T-helper 2 cell (primary cell): ENCODE results near the gene SRPK1.

Source experiments
- DNase-seq, 5 experiments: peaks; one replicate each; pipeline versions ENCODE4 v3.0.0 to v3.0.0-alpha.2; 2012 to 2022

SRPK1 gene

GRCh38 chr6:35897486-35897885 lies 23.4 kb downstream of the SRPK1 start:
- no peak for DNase-seq

GRCh38 chr6:35897036-35897435 lies 23.9 kb downstream of the SRPK1 start:
- DNase-seq: no peak

GRCh38 chr6:35896228-35896627 lies 24.7 kb downstream of the SRPK1 start:
- no peak for DNase-seq

- no peak for DNase-seq
Observed at GRCh38 chr6:35895560-35895959, 25.3 kb downstream of the SRPK1 start.

GRCh38 chr6:35894776-35895175 lies 26.1 kb downstream of the SRPK1 start:
- DNase-seq: no peak

GRCh38 chr6:35893246-35893645 lies 27.7 kb downstream of the SRPK1 start:
- DNase-seq: no peak

DNA sequence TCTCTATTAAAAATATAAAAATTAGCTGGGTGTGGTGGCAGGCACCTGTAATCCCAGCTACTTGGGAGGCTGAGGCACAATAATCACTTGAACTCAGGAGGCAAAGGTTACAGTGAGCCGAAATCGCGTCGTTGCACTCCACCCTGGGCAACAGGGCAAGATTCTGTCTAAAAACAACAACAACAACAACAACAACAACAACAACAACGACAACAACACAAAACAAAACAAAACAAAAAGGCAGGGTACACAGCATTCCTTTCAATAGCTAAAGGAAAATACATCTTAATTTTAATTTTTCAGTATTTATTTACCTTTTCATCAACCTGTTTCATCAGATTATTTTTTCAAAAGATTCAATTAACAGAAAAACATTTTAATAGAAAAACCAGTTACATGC lies 28.4 kb downstream of the SRPK1 start:
- no peak for DNase-seq

GRCh38 chr6:35879151-35879550 lies 41.7 kb downstream of the SRPK1 start:
- no peak for DNase-seq

DNA sequence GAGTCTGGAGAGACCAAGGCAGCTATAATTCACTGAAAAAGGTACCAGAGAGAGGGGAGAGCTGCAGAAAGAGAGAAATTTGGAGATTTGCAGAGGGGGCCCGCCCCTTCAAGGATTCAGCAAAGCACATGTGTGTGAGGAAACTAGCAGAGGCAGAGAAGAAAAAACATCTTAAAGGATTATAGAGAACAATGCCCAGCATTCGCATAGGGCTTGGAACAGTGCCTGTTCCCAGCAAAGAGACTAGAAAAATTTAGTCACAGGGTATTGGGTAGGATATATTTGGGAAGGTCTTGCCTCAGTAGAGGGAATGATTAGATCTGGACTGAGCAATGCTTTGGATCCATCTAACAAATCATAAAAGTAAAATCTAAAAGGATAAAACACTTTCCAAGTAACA lies 44.0 kb downstream of the SRPK1 start:
- no peak for DNase-seq

GRCh38 chr6:35874730-35875129 lies 46.2 kb downstream of the SRPK1 start:
- DNase-seq: no peak

DNA sequence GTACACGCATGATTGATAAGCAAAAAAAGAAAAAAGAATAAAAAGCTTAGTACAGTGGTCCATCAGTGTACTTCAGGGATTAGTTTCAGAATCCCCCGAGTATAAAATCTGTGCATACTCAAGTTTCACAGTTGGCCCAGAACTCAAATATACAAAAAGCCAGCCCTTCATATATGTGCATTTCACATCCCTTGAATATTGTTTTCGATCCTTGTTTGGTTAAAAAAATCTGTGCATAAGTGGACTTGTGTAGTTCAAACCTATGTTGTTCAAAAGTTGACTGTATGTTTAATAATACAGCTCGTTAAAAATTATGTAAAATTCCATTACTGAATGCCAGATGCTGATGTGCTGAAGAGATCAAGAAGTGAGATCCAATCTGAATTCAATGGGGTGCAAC lies 61.5 kb downstream of the SRPK1 start:
- no peak for DNase-seq

GRCh38 chr6:35857853-35858252 lies 63.0 kb downstream of the SRPK1 start:
- no peak for DNase-seq

DNA sequence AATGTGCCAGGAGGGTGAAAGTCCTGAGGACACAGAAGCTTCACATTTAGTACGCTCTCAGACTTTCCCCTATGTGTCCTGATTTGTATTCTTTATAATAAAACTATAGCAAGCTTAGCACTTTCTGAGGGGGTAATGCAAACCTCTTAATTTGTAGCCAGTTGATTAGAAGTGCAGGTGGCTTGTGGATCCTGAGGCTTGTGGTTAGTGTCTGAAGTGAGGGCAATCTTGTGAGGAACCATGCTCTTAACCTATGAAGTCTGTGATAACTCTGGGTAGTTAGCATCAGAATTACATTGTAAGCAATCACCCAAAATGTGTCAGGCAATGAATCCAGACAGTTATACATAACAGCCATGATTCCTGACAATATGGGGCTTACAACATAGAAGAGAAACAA lies 64.6 kb downstream of the SRPK1 start:
- no peak for DNase-seq

DNA sequence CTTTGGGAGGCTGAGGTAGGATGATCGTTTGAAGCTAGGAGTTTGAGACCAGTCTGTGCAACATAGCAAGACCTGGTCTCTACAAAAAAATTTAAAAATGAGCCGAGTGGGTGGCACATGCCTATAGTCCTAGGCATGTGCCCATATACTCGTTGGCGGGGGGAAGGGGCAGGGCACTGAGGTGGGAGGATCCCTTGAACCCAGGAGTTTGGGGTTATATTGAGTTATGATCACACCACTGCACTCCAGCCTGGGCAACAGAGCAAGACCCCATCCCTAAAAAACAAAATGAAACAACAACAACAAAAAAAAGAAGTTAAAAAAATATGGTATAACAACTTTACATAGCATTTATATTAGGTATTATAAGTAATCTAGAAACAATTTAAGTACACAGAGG lies 67.9 kb downstream of the SRPK1 start:
- DNase-seq: no peak

DNA sequence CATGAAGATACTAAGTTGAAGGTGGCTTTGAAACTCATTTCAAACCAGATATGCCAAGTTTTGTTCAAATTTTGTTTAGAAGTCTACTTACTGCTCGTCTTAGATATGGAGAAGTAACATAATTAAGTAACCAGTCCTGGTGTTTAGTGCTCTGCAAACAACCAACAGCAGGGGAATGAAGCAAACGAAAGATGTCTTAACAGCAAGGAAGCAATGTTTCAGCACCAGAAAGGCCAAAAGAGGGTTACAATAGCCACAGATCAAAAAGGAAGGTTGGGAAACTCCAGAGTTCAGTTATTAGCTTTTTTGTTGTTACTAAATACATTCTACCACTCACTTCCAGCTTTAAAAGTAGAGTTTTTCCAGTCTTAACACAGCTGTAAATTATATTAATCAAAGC lies 70.7 kb downstream of the SRPK1 start:
- DNase-seq: no peak

DNA sequence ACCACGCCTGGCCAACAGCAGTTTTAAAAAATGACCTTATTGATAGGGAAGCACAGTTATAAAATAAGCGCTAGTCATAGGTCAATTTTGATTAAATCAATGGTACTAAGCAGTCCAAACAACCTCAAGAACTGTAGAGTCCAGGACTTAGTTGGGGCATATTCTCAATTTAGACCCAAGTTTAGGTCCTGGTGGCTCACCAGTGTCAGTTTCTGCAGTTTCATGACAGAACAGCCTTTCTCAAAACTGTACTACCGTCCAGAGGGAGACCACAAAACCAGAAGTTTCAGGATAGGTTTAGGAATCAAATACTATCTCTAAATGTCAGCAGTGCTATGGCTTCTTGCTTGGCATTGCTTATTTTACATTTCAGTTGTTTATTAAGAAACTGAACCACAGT lies 76.6 kb downstream of the SRPK1 start:
- DNase-seq: peak in 1 of 5 experiments; percentile 1

DNA sequence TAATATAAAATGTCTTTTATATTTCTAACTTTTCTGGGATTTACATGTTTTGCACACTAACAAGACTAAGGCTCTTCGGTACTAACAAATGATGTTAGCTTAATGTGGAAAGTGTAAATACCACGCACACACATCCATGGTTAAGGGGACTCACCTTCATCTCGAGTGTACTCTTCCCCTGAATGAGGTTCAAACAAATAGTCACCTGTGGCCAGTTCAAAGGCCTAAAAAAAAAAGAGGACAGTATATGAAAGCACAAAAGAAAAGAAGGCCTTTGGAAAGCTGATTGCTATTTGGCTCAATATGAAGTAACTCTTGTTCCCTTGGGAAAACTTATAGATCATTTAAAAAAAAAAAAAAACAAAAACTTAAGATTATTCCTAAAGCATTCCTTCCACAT lies 78.5 kb downstream of the SRPK1 start:
- DNase-seq: no peak

DNA sequence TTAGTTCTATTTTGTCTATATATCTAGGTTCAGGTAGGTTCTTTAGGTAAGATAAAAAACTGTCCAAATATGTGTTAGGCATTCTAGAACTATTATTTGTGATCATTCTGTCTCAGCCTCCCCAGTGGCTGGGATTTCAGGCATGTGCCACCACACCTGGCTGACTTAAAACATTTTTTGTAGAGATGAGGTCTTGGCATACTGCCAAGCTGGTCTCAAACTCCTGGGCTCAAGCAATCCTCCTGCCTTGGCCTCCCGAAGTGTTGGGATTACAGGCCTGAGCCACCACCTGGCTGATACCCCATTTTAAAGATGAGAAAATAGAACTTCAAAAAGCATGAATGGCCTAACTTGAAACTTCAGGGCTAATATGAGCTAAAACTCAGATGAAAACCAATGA lies 81.9 kb downstream of the SRPK1 start:
- DNase-seq: no peak

DNA sequence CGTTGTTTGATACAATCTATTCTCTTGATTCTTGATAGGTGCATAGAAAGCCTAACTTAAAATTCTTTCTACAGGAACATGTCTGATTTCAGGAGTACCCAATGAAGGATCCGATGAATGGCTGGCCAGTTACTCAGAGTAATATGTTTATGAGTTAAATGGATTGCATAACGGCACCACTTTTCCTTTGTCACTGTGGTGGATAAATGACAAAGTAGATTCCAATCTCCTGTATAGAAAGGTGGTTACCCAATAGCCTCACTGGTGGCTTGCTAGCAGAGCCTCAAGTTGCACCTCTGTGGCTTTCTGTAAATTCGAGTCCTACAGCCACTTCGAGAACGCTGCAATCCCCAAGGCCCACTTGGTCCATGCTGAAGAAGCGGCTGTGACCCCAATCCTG lies 87.4 kb downstream of the SRPK1 start:
- no peak for DNase-seq

- DNase-seq: no peak
Observed at GRCh38 chr6:35831257-35832007, 89.5 kb downstream of the SRPK1 start.

DNA sequence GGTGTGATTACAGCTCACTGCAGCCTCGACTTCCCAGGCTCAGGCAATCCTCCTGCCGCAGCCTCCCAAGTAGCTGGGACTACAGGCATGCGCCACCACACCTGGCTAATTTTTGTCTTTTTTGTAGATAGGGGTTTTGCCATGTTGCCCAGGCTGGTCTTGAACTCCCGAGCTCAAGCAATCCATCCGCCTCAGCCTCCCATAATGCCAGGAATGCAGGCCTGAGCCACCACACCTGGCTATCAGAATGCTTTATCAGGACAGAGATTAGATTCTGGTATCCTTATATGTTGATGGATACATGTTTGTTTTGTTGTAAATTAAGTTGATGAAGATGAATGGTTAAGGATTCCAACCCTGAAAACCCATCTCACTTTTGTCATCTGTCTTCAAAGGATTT lies 91.6 kb downstream of the SRPK1 start:
- DNase-seq: no peak

- no peak for DNase-seq
Observed at GRCh38 chr6:35824552-35825192, 96.2 kb downstream of the SRPK1 start.

- no peak for DNase-seq
Observed at GRCh38 chr6:35823601-35824000, 97.3 kb downstream of the SRPK1 start.

- DNase-seq: no peak
Observed at GRCh38 chr6:35817515-35817914, 103.4 kb downstream of the SRPK1 start.

DNA sequence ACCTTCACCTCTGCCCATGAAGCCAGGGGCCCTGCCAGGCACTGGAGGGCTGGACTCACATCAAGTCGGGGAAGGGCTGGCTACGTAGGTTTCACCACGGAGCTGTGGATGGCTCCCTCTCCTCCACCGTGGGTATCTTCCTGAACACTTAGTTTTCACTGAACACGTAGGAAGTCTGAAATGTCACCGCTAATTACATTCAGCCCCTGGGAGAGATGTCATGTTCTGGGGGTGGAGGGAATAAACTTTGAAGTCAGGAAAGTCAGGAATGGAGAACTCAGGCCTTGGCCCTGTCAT lies 109.3 kb downstream of the SRPK1 start:
- no peak for DNase-seq
